NCI-H524 (cell line): ENCODE measurements around the gene CTDSP1.

ENCODE experiments used
- DNase-seq, 2 experiments: peaks; one replicate each; lab custom pipeline; 2025; lab: John Stamatoyannopoulos, UW

CTDSP1 gene

GRCh38 chr2:218383892-218384519 is 15.7 kb upstream of the CTDSP1 start:
- DNase-seq: no peak

- no peak for DNase-seq
Observed at GRCh38 chr2:218384975-218385374, 14.7 kb upstream of the CTDSP1 start.

- DNase-seq: no peak
Observed at GRCh38 chr2:218386505-218387368, 12.9 kb upstream of the CTDSP1 start.

GRCh38 chr2:218387369-218388194 is 12.1 kb upstream of the CTDSP1 start:
- peak; percentile 55 to 73 for DNase-seq

GRCh38 chr2:218389333-218390150 is 10.1 kb upstream of the CTDSP1 start:
- no peak for DNase-seq

GRCh38 chr2:218391202-218391601 is 8.5 kb upstream of the CTDSP1 start:
- no peak for DNase-seq

GRCh38 chr2:218392459-218392858 is 7.2 kb upstream of the CTDSP1 start:
- DNase-seq: no peak

- no peak for DNase-seq
Observed at GRCh38 chr2:218392891-218393462, 6.7 kb upstream of the CTDSP1 start.

GRCh38 chr2:218393750-218394290 is 5.8 kb upstream of the CTDSP1 start:
- DNase-seq: no peak

- no peak for DNase-seq
Observed at GRCh38 chr2:218394298-218395089, 5.2 kb upstream of the CTDSP1 start.

- DNase-seq: no peak
Observed at GRCh38 chr2:218395090-218395444, 4.6 kb upstream of the CTDSP1 start.

- DNase-seq: no peak
Observed at GRCh38 chr2:218395456-218395825, 4.2 kb upstream of the CTDSP1 start.

- DNase-seq: peak; percentile 87 to 94
Observed at GRCh38 chr2:218395826-218396687, 3.6 kb upstream of the CTDSP1 start.

- peak; percentile 47 to 62 for DNase-seq
Observed at GRCh38 chr2:218396688-218397462, 2.8 kb upstream of the CTDSP1 start.

GRCh38 chr2:218397463-218397819 is 2.2 kb upstream of the CTDSP1 start:
- DNase-seq: no peak

- peak; percentile 26 to 73 for DNase-seq
Observed at GRCh38 chr2:218397820-218398436, 1.7 kb upstream of the CTDSP1 start.

- DNase-seq: peak; percentile 30 to 62
Observed at GRCh38 chr2:218398437-218399390, 954 bp upstream of the CTDSP1 start.
